NK-92 (cell line): ENCODE results near the gene TMED4.
"Not testable (repeated sequence)": the region's sequence is repeated elsewhere in the genome, so short reads cannot be mapped to it uniquely, and the experiment has no call there.

Source experiments
- DNase-seq: peaks from one replicate; lab custom pipeline; 2025; ENCODE audit not compliant: unreplicated experiment; lab: John Stamatoyannopoulos, UW

TMED4 gene

DNA sequence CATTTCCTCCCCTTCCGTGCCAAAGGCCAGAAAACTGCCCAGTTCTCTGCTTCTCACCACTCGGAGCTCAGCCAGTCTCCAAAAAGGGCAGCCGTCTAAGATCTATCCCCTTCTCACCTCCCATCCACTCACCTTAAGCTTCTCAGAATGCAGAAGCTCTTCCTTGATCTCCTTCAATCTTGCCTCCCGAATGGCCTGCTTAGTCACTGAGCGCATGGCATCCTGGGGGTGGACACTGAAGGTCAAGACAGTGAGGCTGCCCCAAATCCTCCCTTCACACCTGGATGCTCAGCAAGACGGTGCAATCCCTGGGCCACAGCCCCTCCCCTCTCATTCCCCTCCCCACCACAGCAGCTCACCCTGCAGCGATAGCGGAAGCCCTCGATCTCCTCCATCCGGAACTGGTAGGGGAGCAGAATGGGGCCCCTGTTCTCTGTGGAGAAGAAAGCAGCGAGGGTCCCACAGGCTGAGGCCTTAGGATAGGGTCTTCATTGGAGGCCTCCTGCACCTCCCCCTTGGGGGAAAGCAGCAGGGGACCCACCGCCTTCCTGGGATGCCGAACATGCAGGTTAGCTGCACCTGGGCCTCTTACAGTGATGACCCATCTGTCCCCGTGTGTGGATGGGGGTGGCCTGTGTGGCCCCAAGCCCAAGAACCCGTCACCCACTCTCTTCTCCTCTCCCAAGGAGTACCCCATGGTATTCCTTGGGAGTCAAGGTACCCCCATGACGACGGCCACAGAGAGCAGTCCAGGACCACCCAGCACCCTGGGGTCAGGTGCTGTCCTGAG lies 13.1 kb downstream of the TMED4 start:
- no peak for DNase-seq

DNA sequence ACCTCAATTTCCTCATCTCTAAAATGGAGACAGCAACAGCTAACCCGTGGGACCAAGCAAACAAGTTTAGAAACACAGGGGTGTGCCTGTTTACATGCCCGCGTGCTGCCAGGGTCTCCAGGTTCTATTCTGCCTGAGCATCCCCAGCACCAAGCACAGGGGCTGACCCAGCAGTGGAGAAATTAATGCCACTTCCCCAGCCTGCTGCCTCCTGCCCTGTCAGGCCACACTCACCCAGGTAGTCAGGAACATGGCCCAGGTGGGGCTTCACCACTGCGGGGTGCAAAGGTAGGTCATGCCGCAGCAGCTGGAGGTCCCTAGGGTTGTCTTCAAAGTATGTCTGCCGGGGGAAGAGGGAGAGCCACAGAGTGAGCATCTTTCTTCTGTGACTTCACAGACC lies 14.1 kb downstream of the TMED4 start:
- DNase-seq = no peak

DNA sequence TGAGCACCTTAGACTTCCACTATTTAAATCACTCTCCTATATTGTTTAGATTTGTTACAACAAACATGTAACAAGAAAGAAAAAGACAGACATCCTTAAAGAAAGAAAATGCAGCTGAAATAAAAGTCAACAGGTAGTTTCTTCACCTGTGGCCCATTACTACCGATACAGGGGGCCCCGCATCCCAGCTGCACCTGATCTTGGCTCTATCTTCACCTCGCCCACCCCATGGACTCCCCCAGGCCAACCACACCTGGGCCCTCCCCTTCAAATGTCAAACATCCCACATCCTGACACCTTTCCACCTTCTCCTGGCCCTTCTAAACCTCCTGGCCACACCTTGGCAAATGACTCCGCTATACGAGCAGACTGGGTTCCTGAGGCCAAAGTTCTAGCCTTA lies 15.4 kb downstream of the TMED4 start:
- no peak for DNase-seq

DNA sequence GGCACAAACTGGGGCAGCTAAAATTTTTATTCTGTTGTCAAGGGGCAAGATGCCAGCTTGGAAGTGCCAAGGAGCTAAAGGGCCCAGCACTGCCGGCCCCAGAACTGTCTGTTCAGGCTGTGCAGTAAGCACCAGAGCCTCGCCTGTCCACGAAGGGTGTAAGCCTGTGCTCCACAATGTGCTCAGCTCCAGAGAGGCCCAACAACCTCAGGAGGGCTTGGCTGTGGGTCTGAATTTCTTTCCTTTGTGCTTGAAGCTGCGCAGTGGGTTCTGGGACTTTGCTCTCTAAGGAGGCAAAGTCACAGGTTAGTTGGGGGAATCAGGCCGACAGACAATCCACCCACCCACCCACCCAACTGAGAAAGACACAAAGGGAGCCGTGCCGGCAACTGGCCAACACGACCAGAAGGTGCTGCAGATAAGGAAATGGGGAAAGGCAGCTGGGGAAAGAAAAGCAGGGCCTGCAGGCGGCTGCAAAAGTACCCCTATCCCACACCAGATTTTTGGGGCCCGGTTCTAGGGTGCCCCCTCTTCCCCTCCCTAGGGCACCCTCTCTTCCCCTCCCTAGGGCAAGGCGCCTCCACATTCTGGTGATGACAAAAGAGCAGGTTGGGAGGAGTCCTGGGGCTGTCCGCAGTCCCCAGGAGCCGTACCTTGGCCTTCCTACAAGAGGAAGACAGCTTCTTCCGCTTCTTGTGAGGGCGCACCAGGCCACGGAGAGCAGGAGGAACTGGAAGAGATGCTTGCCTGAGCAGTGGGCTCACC lies 16.1 kb downstream of the TMED4 start:
- DNase-seq = no peak

DNA sequence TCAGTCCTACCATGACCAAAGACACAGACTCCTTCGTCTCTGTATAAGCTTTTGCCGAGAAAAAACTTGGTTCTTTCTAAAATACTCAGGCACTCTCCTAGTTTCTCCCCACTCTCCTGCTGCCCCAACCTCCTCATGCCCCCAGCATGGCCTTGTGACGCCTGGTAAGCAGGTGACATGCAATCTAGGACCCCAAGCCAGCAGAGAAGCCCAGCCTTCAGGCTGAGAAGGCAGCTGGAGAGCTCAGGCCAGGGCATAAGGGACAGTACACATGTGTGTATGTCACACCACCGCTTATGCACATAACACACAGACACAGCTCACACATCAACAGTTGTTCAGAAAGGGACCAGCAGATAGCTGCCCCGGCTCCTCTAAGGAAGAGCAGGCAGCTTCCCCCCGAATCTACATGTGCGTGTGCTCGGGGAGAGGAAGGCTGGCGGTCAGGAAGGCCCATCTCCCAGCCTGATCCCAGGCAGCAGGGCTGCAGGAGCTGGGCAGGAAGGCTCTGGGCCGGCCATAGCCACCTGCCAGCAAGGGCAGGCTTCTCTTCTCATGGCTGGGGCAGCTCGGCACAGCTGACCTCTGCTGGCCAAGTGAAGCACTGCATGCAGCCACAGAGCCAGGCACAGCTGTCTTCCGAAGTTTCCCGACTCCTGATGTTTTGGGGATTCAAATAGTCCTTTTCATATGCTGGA lies 16.8 kb downstream of the TMED4 start:
- DNase-seq = no peak

DNA sequence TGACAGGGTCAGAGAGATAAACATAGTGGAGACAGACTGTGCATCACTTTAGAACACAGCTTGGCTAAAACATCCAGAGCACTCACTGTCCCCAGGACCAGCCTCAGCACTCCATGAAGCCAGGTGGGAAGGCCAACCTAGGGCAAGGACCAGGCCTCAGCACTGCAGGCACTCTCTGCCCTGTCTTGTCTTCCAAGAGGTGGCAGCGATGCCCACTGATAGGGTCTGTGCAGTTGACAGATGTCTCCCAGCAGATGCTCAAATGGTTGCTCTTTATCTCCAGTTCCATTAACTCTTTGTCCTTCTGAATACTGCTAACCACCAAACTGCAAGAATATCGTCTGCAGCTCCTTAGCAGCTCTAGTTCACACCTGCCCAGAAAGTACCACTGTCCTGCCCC lies 17.4 kb downstream of the TMED4 start:
- DNase-seq = no peak

DNA sequence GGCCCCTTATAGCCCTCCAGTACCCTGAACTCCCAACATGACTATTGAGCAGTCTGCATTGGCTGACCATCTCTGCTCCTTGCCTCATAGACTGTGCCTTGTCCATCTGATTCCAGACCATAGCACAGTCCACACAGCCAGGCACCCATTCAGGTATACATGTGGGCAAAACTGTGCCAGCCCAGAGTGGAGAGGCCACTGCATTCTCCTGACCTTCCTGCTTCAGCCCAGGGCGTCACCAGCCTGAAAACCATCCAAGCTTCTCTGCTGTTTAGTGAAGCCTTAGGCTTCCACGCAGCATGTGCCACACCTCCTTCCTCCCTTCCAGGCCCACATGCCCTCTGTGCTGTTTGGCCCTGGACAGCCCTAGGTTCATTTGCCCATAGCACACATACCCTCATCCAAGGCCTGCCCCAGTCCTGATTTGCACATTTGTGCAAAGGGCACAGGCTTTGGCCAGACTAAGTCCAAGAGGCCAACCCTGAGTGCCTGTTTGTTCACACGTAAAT lies 18.8 kb downstream of the TMED4 start:
- DNase-seq = no peak

DNA sequence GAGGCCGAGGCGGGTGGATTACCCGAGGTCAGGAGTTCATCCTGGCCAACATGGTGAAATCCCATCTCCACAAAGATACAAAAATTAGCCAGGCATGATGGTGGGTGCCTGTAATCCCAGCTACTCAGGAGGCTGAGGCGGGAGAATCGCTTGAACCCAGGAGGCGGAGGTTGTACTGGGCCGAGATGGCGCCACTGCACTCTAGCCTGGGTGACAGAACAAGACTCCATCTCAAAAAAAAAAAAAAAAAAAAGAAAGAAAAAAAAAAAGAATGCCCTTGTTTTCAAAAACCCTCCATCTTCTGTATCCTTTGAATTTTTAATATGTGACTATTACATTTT lies 19.4 kb downstream of the TMED4 start:
- DNase-seq = not testable (repeated sequence)

DNA sequence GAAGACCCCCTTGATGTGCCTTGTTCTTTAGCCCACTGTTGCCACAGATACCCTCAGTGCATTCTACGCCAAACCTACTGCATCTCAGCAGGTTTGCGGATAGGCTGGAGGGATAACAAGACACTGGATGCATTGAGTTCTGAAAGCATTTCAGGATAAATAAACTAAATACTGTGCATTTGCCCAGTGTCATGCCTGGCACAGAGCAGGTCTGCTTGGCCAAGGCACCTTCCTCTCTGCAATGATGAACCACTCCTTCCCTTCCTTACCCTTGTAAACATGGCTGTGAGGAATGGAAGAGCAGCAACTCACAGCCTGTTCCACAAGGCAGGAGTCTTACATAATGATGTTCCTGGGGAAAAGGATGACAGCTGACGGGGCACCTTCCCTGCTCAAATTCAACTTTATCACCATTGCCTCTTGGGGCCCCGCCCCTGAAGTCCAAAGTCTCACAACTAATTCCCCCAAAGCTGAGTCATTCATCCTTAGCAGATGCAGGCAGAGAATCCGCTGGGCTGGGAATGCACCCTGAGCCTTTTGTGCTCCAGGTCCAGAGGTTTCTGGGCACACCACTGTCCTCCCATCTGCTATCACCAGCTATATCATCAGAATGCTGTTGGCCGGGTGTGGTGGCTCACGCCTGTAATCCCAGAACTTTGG lies 19.9 kb downstream of the TMED4 start:
- no peak for DNase-seq

DNA sequence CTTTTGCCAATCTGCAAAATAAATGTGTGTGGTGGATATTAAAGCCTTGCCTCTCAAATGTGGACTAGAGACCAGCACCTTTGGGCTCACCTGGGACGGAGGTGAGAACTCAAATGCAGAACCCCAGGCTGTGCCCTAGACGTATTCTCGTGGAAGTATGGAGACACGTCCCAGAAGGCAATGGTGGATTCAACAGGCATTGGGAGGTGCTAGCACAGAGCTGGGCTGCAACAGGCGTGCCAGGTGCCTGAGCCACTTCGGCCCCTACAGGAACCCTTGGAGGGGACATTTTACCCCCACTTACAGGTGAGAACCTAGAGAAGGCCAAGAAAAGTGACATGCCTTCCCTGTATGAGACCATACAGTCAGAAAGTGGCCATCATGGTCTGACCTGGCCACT lies 20.6 kb downstream of the TMED4 start:
- no peak for DNase-seq

DNA sequence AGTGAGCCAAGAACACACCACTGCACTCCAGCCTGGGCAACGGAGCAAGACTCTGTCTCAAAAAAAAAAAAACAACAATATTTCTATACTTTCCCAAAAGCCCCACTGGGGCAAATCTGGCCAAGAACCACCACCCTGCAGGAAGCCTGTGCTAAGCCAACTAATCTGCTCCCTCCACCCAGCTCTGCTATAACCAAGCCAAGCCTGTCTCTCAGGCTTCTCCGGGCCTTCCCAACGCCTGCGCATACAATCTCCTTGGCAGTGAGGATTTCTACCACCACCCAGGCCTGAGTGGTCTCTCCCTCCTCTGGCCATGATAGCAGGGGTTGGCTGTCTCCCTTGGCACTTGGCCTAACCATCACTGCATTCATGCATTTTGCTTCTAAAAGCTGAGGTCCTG lies 22.5 kb downstream of the TMED4 start:
- DNase-seq = no peak

DNA sequence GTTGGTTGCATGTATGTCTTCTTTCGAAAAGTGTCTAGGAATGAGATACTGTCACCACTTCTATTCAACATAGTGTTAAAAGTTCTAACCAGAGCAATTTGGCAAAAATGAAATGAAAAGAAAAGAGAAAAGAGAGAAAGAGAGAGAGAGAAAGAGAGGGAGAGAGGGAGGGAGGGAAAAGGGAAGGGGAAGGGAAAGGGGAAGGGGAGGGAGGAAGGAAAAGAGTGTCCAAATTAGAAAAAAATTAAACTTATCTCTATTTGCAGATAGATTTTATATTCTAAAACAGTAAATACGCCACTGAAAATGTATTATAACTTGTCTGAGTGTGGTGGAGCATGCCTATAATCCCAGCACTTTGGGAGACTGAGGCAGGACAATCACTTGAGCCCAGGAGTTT lies 24.5 kb downstream of the TMED4 start:
- no peak for DNase-seq

DNA sequence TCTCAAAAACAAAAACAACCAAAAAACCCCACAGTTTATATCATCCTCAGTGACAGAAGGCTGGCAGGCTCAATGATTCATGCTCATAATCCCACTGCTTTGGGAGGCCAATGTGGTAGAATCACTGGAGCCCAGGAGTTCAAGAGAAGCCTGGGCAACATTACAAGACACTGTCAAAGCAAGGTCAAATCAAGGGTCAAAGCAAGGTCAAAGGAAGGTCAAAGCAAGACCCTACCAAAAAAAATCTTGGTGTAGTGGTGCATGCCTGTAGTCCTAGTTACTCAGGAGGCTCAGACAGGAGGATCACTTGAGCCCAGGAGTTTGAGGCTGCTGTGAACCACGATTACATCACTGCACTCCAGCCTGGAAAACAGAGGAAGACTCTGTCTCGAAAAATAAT lies 26.7 kb downstream of the TMED4 start:
- no peak for DNase-seq

DNA sequence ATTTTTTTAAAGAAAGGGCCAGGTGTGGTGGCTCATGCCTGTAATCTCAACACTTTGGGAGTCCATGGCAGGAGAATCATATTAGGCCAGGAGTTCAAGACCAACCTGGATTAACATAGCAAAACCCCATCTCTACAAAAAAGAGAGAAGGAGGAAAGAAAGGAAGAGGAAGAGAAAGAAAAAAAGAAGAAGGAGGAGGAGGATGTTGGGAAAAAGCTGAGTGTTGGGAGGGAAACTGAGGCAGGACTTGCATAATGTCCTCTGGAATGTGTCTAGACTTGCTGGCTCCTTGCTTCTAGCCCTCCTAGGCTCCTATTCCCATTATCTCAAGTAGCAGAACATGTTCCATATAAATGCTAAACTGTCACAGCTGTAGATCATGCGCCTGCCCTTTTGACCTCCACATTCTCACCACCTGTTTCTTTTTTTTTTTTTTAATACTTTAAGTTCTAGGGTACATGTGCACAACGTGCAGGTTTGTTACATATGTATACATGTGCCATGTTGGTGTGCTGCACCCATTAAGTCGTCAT lies 29.5 kb downstream of the TMED4 start:
- DNase-seq = not testable (repeated sequence)

DNA sequence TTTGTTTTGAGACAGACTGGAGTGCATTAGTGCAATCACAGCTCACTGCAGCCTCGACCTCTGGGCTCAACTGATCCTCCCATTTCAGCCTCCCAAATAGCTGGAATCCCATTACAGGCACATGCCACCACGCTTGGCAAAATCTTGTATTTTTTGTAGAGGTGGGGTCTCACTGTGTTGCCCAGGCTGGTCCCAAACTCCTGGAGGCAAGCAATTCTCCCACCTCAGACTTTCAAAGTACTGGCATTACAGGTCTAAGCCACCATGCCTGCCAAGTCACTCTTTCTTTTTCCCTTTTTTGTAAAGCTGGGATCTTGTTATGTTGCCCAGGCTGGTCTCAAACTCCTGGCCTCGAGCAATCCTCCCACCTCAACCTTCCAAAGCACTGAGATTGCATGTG lies 32.6 kb downstream of the TMED4 start:
- DNase-seq = no peak

DNA sequence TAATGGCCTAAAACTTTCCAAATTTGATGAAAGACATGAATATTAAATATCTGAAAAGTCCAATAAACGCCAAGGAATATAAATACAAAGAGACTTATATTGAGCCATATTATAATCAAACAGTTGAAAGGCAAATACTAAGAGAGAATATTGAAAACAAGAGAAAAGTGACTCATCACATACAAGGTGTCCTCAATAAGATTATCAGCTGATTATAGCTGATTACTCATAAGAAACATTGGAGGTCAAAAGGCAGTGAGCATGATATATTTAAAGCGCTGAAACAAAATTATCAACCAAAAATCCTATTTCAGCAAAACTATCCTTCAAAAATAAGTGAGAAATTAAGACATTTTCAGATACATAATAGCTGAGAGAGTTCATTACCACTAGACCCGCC lies 33.1 kb downstream of the TMED4 start:
- DNase-seq = no peak

DNA sequence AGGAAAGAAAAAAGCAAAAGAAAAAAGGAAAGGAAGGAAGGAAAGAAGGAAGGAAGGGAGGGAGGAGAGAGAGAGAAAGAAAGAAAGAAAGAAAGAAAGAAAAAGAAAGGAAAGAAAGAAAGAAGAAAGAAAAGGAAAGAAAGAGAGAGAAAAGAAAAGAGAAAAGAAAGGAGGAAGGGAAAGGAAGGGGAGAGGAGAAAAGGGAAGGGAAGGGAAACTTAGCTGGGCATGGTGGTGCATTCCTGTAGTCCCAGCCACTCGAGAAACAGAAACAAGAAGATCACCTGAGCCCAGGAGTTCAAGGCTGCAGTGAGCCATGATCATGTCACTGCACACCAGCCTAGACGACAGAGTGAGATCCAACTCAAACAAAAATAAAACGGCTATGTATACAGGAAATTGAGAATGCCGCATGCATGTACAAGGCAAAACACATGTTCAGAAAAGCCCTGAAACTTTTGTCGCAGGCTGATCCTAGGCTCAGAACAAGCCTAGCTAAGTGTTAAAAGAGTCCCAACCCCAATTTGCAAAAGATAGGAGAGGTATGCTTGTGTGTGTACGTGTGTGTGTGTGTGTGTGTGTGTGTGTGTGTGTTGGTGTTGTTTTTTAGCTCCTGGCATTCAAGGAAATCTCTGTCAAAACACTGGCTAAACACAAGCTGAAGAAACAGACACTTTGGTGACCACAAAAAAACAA lies 34.3 kb downstream of the TMED4 start:
- no peak for DNase-seq

DNA sequence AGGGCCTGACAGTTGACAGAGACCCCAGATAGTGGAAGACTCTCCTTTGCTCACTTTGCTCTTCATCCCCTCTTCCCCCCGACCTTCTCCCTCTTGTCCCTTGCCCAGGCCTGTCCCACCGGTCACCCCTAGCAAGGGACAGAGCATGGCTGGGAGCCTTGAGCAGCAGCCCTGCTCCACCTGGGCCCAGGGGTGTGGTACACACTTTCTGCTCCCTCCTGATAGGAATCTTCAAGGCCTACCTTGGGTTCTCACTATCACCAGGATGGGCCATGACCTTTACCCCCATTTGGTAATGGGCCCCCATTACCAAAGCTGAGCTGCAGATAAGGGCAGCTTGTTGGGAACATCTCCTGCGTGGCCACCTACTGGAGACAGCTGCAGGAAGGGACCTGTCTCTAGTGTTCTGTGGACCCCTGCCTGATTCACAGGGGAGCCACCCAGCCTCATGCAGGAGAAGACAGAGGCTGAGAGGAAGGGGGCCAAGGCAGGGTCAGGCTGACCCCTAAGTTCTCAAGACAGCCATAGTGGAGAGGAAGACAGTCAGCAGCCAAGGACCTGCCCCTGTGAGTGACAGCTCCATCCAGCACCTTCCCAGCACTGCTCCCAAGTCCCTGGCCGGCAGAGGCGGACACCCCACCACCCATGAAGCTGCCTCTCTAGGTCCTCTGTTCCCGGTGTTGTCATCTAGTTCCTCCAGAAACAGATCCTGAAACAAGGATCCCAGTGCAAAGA lies 40.0 kb downstream of the TMED4 start:
- DNase-seq = no peak

DNA sequence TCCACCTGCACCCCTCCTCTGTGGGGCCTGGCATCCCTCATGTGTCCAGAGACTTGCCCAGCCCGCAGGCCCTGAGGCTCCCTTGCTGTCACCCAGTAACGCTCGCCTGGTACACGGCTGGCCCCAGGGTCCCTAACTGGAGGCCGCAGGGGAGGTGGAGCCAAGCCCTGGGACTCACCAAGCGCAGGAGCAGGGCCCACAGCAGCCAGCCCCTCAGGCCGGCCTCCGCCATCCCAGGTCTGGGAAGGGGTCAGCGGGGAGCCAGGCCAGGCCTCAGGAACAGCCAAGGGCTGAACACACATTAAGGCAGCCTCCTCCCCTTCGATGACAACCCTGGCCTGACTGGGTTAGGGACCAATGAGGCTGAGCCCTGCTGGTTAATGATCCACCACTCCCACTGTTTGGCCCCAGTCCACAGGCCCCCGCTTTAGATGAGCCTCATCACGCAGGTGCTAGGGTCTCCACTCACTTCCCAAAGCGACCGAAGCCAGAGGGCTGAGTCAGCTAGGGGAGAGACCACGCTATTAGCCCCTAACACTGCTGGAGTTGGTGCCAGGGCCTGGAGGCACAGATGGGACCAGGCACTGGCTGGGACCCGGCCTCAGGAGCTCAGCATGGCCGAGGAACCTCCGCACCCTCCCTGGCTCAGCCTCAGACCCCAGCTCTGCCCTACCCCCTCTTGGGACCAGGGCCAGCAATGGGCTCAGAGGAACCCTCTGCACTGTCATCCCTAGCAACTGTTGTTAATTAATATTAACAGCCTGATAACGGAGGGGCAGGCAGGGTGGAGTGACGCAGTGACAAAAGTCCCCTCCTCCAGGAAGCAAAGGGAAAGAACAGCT lies 40.8 kb downstream of the TMED4 start, which contains the start of gene NPC1L1:
Gene NPC1L1, minus strand, starts transcription at position 303 of the 842 bp plus-strand sequence. Its CDS starts 71 bp downstream, at position 232.
- DNase-seq = no peak
